Measurements from ENCODE around the gene FGB. TPM values are rescaled to one million over a fixed set of nuclear protein-coding genes. Genes with fewer than 3 reads are reported as not detected.

The FGB gene
- total RNA-seq (ENCODE audit: low replicate concordance), result not detected in 2 replicates

GRCh38 chr4:154562697-154563254, at the start of gene FGB:
FGB (plus strand) TSS chr4:154563011; CDS start chr4:154563019, 8 bp downstream.
- no peak within 1 kb of the TSS for H3K4me3 ChIP-seq (ENCODE audit: low read depth, low read length)
- TF ChIP-seq CTCF (IDR thresholded peaks at IDR 0.05; ENCODE audit: insufficient read depth, low read length), result no peak
- DNase-seq (ENCODE audit: low read depth), result no peak

- TF ChIP-seq CTCF (IDR thresholded peaks at IDR 0.05; ENCODE audit: insufficient read depth, low read length), result no peak
- H3K4me3 ChIP-seq (ENCODE audit: low read depth, low read length), result no peak overlapping the region
- no peak for DNase-seq (ENCODE audit: low read depth)
These were observed 46.3 kb upstream of the FGB start for GRCh38 chr4:154516318-154517029.

- no peak overlapping the region for H3K4me3 ChIP-seq (ENCODE audit: low read depth, low read length)
- DNase-seq (ENCODE audit: low read depth), result no peak
These were observed 45.2 kb upstream of the FGB start for GRCh38 chr4:154517591-154517990.

GRCh38 chr4:154519214-154519613, 43.6 kb upstream of the FGB start:
- no peak for DNase-seq (ENCODE audit: low read depth)
- no peak overlapping the region for H3K4me3 ChIP-seq (ENCODE audit: low read depth, low read length)
- no peak for TF ChIP-seq CTCF (IDR thresholded peaks at IDR 0.05; ENCODE audit: insufficient read depth, low read length)

More at GRCh38 chr4:154517591-154517990, 45.2 kb upstream of the FGB start:
- no peak for TF ChIP-seq CTCF (IDR thresholded peaks at IDR 0.05; ENCODE audit: insufficient read depth, low read length)

GRCh38 chr4:154521607-154522006, 41.2 kb upstream of the FGB start:
- no peak overlapping the region for H3K4me3 ChIP-seq (ENCODE audit: low read depth, low read length)
- DNase-seq (ENCODE audit: low read depth), result no peak
- TF ChIP-seq CTCF (IDR thresholded peaks at IDR 0.05; ENCODE audit: insufficient read depth, low read length), result no peak

DNA sequence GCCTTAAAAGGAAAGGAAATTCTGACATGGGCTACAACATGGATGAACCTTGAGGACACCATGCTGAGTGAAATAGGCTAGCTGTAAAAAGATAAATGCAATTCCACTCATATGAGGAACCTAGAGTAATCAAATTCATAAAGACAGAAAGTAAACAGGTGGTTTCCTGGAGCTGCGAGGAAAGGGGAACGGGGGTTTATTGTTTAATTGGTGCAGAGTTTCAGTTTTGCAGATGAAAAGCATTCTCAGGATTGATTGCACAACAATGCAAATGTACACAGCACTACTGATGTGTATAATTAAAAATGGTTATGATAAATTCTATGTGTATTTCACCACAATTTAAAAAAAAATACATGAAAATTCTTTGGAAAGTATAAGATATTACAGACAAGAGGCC, 36.7 kb upstream of the FGB start:
- H3K4me3 ChIP-seq (ENCODE audit: low read depth, low read length), result no peak overlapping the region
- DNase-seq (ENCODE audit: low read depth), result no peak
- TF ChIP-seq CTCF (IDR thresholded peaks at IDR 0.05; ENCODE audit: insufficient read depth, low read length), result no peak
